OCI-LY7 (cell line): Measurements from ENCODE around the gene KIAA1217. TPM values are rescaled to one million over a fixed set of nuclear protein-coding genes. Genes with fewer than 3 reads are reported as not detected.

Source experiments
- BruUV-seq: library from RNA; stranded (reverse); fragments of 400-500 nt; replicated peaks from 2 replicates; lab custom pipeline; 2021; lab: Mats Ljungman, UMichigan
- CTCF ChIA-PET: fragments of 300-600 bp; sonication (Branson Sonifier 250); formaldehyde crosslinking; loops from one replicate; lab custom pipeline; 2022; ENCODE audit warnings: antibody characterized with exemption; ENCODE audit not compliant: unreplicated experiment; lab: Charles Lee
- POLR2A ChIA-PET: fragments of 300-600 bp; sonication (Branson Sonifier 250); formaldehyde crosslinking; loops from one replicate; lab custom pipeline; 2022; ENCODE audit warnings: antibody characterized with exemption; lab: Charles Lee
- DNase-seq: peaks from one replicate; pipeline ENCODE4 v3.0.0-alpha.2; 2015; ENCODE audit warnings: low spot score
- H2AFZ ChIP-seq: fragments of 200-600 bp; sonication (generic), shearing (Covaris generic); 2 replicates; pipeline ENCODE4 v1.6.1; 2014; ENCODE audit warnings: mild to moderate bottlenecking, antibody characterized with exemption, low read length, moderate library complexity
- H3K27ac ChIP-seq: fragments of 200-600 bp; sonication (generic); 2 replicates; pipeline ENCODE4 v1.5.1; 2014; ENCODE audit warnings: mixed run types, low read depth, mild to moderate bottlenecking, moderate library complexity, low read length, inconsistent platforms; ENCODE audit not compliant: poor library complexity, severe bottlenecking
- H3K36me3 ChIP-seq: fragments of 200-600 bp; sonication (generic); 2 replicates; pipeline ENCODE4 v1.6.1; 2014; ENCODE audit warnings: mild to moderate bottlenecking, antibody characterized with exemption, low read length, moderate library complexity, mixed read lengths; ENCODE audit not compliant: insufficient read depth
- H3K4me1 ChIP-seq: fragments of 200-600 bp; sonication (generic); 2 replicates; pipeline ENCODE4 v1.5.1; 2014; ENCODE audit warnings: mild to moderate bottlenecking, low read length; ENCODE audit not compliant: insufficient read depth, poor library complexity, severe bottlenecking
- H3K4me2 ChIP-seq: fragments of 200-600 bp; sonication (generic); 2 replicates; pipeline ENCODE4 v1.6.1; 2014; ENCODE audit warnings: mild to moderate bottlenecking, low read length
- H3K4me3 ChIP-seq: fragments of 200-600 bp; sonication (generic); 2 replicates; pipeline ENCODE4 v1.5.1; 2014; ENCODE audit warnings: mild to moderate bottlenecking, low read depth, low read length; ENCODE audit not compliant: poor library complexity, severe bottlenecking
- H3K79me2 ChIP-seq: fragments of 200-600 bp; sonication (generic); 2 replicates; pipeline ENCODE4 v1.6.1; 2016; ENCODE audit warnings: low read depth, mild to moderate bottlenecking, low read length, moderate library complexity, mixed read lengths; ENCODE audit not compliant: insufficient read depth
- H3K9me2 ChIP-seq: fragments of 200-600 bp; sonication (generic); 2 replicates; pipeline ENCODE4 v1.6.1; 2016; ENCODE audit warnings: mild to moderate bottlenecking, low read length, mixed read lengths; ENCODE audit not compliant: insufficient read depth
- H3K9me3 ChIP-seq: fragments of 200-600 bp; sonication (generic); 2 replicates; pipeline ENCODE4 v1.6.1; 2014; ENCODE audit warnings: mild to moderate bottlenecking, mixed run types, low read length, mixed read lengths
- H4K20me1 ChIP-seq: fragments of 200-600 bp; sonication (generic); 2 replicates; pipeline ENCODE4 v1.6.1; 2014; ENCODE audit warnings: mild to moderate bottlenecking, antibody characterized with exemption, low read length, moderate library complexity, mixed read lengths; ENCODE audit not compliant: insufficient read depth
- EZH2phosphoT487 ChIP-seq: fragments of 200-600 bp; sonication (generic); IDR thresholded peaks from 2 replicates; pipeline ENCODE4 v1.6.1; 2018; ENCODE audit warnings: low read depth, borderline replicate concordance, mild to moderate bottlenecking, mixed run types, antibody characterized with exemption, low read length, moderate library complexity, mixed read lengths
- intact Hi-C: fragments of 100-400 bp; cut with micrococcal nuclease; formaldehyde crosslinking; loops from one replicate; pipeline ENCODE4 v1.10.0; 2022; ENCODE audit not compliant: unreplicated experiment
- total RNA-seq, 2 experiments: library from RNA; depleted of rRNA in 1 of 2; stranded (reverse); fragments of >200 nt in 1 of 2; shearing (Covaris generic) in 1 of 2; gene quantifications; 2 replicates each; pipeline ENCODE4 v1.2.3, GENCODE V29; 2014 to 2022
- TF ChIP-seq, protein P1 (sequence below): fragments of 200-600 bp; sonication (generic); conservative IDR thresholded peaks from 2 replicates; pipeline ENCODE4 v1.5.1; 2014; ENCODE audit warnings: mild to moderate bottlenecking, antibody characterized with exemption, low read length, moderate library complexity, mixed read lengths

KIAA1217 gene
- total RNA-seq, 2 experiments from 2014 or later = not detected

DNA sequence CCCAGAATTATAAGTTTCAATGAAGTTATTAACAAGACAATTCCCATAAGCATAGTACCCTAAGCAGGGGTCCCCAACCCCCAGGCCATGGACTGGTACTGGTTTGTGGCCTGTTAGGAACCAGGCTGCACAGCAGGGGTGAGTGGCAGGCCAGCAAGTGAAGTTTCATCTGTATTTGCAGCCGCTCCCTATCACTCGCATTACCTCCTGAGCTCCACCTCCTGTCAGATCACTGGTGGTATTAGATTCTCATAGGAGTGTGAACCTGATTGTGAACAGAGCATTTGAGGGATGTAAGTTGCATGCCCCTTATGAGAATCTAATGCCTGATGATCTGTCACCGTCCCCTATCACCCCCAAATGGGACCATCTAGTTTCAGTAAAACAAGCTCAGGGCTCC, 36.0 kb upstream of the KIAA1217 start:
- BruUV-seq = no TSS peak

GRCh38 chr10:24174014-24174413, 34.9 kb upstream of the KIAA1217 start:
- H4K20me1 ChIP-seq = no peaks in the 10 kb centered on the region
- no peaks in the 10 kb centered on the region for H3K9me2 ChIP-seq
- CTCF ChIA-PET = no interaction called here
- no peak for DNase-seq
- no peak overlapping the region for H3K27ac ChIP-seq
- H3K4me3 ChIP-seq = no peak overlapping the region
- no peaks in the 10 kb centered on the region for H3K9me3 ChIP-seq
- no peaks in the 10 kb centered on the region for H3K4me1 ChIP-seq
- no peak for TF ChIP-seq EZH2phosphoT487
- TF ChIP-seq, protein P1, sequence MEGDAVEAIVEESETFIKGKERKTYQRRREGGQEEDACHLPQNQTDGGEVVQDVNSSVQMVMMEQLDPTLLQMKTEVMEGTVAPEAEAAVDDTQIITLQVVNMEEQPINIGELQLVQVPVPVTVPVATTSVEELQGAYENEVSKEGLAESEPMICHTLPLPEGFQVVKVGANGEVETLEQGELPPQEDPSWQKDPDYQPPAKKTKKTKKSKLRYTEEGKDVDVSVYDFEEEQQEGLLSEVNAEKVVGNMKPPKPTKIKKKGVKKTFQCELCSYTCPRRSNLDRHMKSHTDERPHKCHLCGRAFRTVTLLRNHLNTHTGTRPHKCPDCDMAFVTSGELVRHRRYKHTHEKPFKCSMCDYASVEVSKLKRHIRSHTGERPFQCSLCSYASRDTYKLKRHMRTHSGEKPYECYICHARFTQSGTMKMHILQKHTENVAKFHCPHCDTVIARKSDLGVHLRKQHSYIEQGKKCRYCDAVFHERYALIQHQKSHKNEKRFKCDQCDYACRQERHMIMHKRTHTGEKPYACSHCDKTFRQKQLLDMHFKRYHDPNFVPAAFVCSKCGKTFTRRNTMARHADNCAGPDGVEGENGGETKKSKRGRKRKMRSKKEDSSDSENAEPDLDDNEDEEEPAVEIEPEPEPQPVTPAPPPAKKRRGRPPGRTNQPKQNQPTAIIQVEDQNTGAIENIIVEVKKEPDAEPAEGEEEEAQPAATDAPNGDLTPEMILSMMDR = no peak
- BruUV-seq = no TSS peak
- no peaks in the 10 kb centered on the region for H3K79me2 ChIP-seq
- intact Hi-C loops = no loop called here
- no peak overlapping the region for H3K4me2 ChIP-seq
- H2AFZ ChIP-seq = no peak overlapping the region
- POLR2A ChIA-PET = no interaction called here
- no peaks in the 10 kb centered on the region for H3K36me3 ChIP-seq

More for the DNA sequence above, 36.0 kb upstream of the KIAA1217 start:
- H4K20me1 ChIP-seq = no peaks in the 10 kb centered on the region
- H3K4me3 ChIP-seq = no peak overlapping the region
- POLR2A ChIA-PET = interaction anchor here (0.6 kb wide), 1 partner anchor 50 kb away, joined by 3 read pairs; no protein-coding TSS in a partner anchor
- H3K4me1 ChIP-seq = no peaks in the 10 kb centered on the region
- H3K9me2 ChIP-seq = no peaks in the 10 kb centered on the region
- TF ChIP-seq, protein P1 = no peak
- no peak for TF ChIP-seq EZH2phosphoT487
- no peaks in the 10 kb centered on the region for H3K9me3 ChIP-seq
- H3K36me3 ChIP-seq = no peaks in the 10 kb centered on the region
- CTCF ChIA-PET = no interaction called here
- H3K79me2 ChIP-seq = no peaks in the 10 kb centered on the region
- DNase-seq = no peak
- no peak overlapping the region for H3K4me2 ChIP-seq
- H3K27ac ChIP-seq = no peak overlapping the region
- intact Hi-C loops = no loop called here
- no peak overlapping the region for H2AFZ ChIP-seq

GRCh38 chr10:24176658-24177057, 32.3 kb upstream of the KIAA1217 start:
- no peak overlapping the region for H3K27ac ChIP-seq
- no peaks in the 10 kb centered on the region for H3K9me2 ChIP-seq
- H3K4me3 ChIP-seq = no peak overlapping the region
- ChIA-PET CTCF (no interaction called here), POLR2A (no interaction called here)
- no peaks in the 10 kb centered on the region for H4K20me1 ChIP-seq
- intact Hi-C loops = no loop called here
- H3K9me3 ChIP-seq = no peaks in the 10 kb centered on the region
- H2AFZ ChIP-seq = no peak overlapping the region
- no peaks in the 10 kb centered on the region for H3K4me1 ChIP-seq
- TF ChIP-seq, protein P1 = no peak
- no peak for TF ChIP-seq EZH2phosphoT487
- no peak for DNase-seq
- no peaks in the 10 kb centered on the region for H3K36me3 ChIP-seq
- no TSS peak for BruUV-seq
- H3K79me2 ChIP-seq = no peaks in the 10 kb centered on the region
- no peak overlapping the region for H3K4me2 ChIP-seq
